ENCODE measurements around the gene KIRREL3. TPM values are rescaled to one million over a fixed set of nuclear protein-coding genes. Genes with fewer than 3 reads are reported as not detected.
"Not testable (repeated sequence)": the region's sequence is repeated elsewhere in the genome, so short reads cannot be mapped to it uniquely, and the experiment has no call there.

Gene KIRREL3
- total RNA-seq, 3 donors from 2014 or later = not detected

- not testable (repeated sequence) for H3K9me3 Mint-ChIP-seq; H3K4me3 Mint-ChIP-seq; H3K27me3 Mint-ChIP-seq (ENCODE audit: low read depth); H3K36me3 Mint-ChIP-seq (ENCODE audit: insufficient read depth); ATAC-seq; DNase-seq; H3K4me1 Mint-ChIP-seq (ENCODE audit: low read depth)
These were observed 625.8 kb downstream of the KIRREL3 start for GRCh38 chr11:126374562-126375300.

DNA sequence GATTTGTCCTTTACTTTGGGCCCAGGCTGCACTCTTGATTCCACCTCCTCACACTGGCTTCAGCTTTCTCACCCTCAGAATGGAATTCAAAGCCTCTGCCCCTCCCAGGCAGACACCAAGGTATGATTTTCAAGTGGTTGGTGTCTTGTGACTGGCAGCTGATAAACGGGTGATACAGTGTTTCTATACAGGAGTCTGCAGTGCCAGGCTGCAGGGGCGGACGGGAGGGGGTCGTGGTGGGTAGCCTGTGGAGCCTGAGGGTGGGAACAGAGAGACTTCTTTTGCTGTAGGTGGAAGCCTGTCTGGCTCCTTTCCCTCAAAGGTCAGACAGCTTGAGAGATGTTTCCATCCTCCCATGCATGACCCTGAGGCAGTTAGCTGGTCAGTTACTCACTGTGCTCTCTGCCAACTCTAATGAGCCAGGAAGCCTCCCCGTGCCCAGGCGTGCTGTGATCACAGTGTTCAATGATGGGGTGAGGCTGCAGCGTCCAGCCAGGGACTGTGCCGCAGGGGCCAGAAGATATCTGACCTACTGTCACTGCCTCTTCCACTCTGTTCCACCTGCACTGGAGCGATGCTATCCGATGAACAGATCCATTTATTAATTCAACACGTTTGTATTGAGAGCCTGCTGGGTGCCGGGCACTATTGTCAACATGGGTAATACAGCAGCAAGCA, 627.0 kb downstream of the KIRREL3 start:
- DNase-seq; H3K4me1 Mint-ChIP-seq (ENCODE audit: low read depth); H3K9me3 Mint-ChIP-seq; H3K4me3 Mint-ChIP-seq; H3K27me3 Mint-ChIP-seq (ENCODE audit: low read depth); ATAC-seq; H3K36me3 Mint-ChIP-seq (ENCODE audit: insufficient read depth): not testable (repeated sequence)

All from activated T-cell treated with anti-CD3 and anti-CD28 coated beads, Interleukin-2, amount 50 U/mL, for 4 hours (primary cell).